ENCODE results near the gene ABCA6.

DNA sequence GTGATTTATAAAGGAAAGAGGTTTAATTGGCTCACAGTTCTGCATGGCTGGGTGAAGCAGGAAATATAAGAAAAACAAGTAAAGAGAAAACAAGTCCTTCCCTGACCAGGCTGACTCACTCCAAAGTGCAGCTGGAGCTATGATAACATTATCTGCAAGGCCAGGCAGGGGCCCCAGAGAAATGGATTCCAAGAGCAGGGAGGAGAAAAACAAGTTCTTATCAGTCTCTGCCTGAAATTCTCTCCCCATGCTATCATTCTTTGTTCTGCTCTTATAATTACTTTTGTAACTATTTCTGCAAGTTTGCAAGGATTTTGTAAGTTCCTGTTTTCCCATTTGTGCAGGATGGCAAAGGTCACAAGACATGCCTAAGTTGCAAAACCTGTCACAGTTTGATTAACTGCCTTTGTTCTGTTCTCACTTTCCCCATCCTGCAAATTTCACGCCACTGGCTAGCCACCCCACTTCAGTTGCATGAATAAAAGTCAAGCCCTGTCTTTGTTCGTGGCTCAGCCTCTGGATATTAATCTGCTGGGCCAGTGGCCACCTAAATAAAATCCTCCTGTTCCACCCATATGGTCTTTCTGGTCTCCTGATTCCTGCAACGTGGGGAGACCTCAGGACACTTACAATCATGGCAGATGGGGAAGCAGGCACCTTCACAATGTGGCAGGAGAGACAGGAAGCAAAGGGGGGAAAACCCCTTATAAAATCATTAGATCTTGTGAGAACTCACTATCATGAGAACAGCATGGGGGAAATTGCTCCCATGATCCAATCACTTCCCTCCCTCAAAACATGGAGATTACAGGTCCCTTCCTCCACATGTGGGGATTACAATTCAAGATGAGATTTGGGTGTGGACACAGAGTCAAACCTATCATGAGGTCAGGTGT is 94.1 kb downstream of the ABCA6 start:
- TF ChIP-seq, protein P1, sequence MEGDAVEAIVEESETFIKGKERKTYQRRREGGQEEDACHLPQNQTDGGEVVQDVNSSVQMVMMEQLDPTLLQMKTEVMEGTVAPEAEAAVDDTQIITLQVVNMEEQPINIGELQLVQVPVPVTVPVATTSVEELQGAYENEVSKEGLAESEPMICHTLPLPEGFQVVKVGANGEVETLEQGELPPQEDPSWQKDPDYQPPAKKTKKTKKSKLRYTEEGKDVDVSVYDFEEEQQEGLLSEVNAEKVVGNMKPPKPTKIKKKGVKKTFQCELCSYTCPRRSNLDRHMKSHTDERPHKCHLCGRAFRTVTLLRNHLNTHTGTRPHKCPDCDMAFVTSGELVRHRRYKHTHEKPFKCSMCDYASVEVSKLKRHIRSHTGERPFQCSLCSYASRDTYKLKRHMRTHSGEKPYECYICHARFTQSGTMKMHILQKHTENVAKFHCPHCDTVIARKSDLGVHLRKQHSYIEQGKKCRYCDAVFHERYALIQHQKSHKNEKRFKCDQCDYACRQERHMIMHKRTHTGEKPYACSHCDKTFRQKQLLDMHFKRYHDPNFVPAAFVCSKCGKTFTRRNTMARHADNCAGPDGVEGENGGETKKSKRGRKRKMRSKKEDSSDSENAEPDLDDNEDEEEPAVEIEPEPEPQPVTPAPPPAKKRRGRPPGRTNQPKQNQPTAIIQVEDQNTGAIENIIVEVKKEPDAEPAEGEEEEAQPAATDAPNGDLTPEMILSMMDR (IDR thresholded peaks at IDR 0.05): no peak
- no peak for TF ChIP-seq POLR2A (IDR thresholded peaks at IDR 0.05)

Data from testis (tissue), 2 donors.